SK-N-SH (cell line): ENCODE measurements around the gene GDPD5. TPM values are rescaled to one million over a fixed set of nuclear protein-coding genes. Genes with fewer than 3 reads are reported as not detected.

Source experiments
- CTCF ChIA-PET: fragments of 300-600, 350-600 bp; formaldehyde crosslinking; extraction: SDS; loops from one replicate; lab custom pipeline; 2021; lab: Yijun Ruan, JAX
- POLR2A ChIA-PET: fragments of 350-600 bp; sonication (Branson Sonifier 250); formaldehyde crosslinking; extraction: SDS; loops from one replicate; lab custom pipeline; 2020; ENCODE audit warnings: antibody characterized with exemption, inconsistent platforms; lab: Yijun Ruan, JAX
- DNase-seq: peaks from one replicate; pipeline ENCODE4 v3.0.0; 2012
- H2AFZ ChIP-seq: fragments of 200-600 bp; sonication (generic); 2 replicates; pipeline ENCODE4 v1.8.1; 2016; ENCODE audit warnings: antibody characterized with exemption, mild to moderate bottlenecking, low read depth
- H3F3A ChIP-seq: fragments of 200-600 bp; sonication (generic); replicated peaks from 2 replicates; pipeline ENCODE3; 2016; ENCODE audit warnings: antibody characterized with exemption, mild to moderate bottlenecking; ENCODE audit not compliant: insufficient read depth
- H3K27ac ChIP-seq, 2 experiments: fragments of 200-500 bp in 1 of 2; fragments of 200-600 bp in 1 of 2; sonication (Bioruptor generic) in 1 of 2; sonication (generic), shearing (Covaris generic) in 1 of 2; 2 replicates each; pipeline versions ENCODE4 v1.5.1 to v1.6.1; 2014 to 2016; ENCODE audit warnings: low read depth in 2 of 2, inconsistent platforms in 1 of 2, low read length in 1 of 2, mild to moderate bottlenecking in 1 of 2, mixed read lengths in 1 of 2
- H3K27me3 ChIP-seq: fragments of 200-600 bp; sonication (generic), shearing (Covaris generic); 2 replicates; pipeline ENCODE4 v1.6.1; 2016; ENCODE audit warnings: mixed run types; ENCODE audit not compliant: insufficient read depth
- H3K36me3 ChIP-seq, 2 experiments: fragments of 200-500 bp in 1 of 2; fragments of 200-600 bp in 1 of 2; sonication (Bioruptor generic) in 1 of 2; sonication (generic) in 1 of 2; replicated peaks in 1 of 2; 2 replicates each; pipeline versions ENCODE3 to v1.5.1; 2014 to 2016; ENCODE audit warnings: low read length in 1 of 2, mild to moderate bottlenecking in 1 of 2; ENCODE audit not compliant: insufficient read depth in 2 of 2, control insufficient read depth in 1 of 2
- H3K4me1 ChIP-seq, 2 experiments: fragments of 200-500 bp in 1 of 2; fragments of 200-600 bp in 1 of 2; sonication (Bioruptor generic) in 1 of 2; sonication (generic), shearing (Covaris generic) in 1 of 2; 2 replicates each; pipeline versions ENCODE4 v1.5.1 to v1.6.1; 2014 to 2016; ENCODE audit warnings: low read depth in 1 of 2, low read length in 1 of 2, mixed run types in 1 of 2; ENCODE audit not compliant: insufficient read depth in 2 of 2, control insufficient read depth in 1 of 2
- H3K4me2 ChIP-seq: fragments of 200-600 bp; sonication (generic), shearing (Covaris generic); 2 replicates; pipeline ENCODE4 v1.6.1; 2017; ENCODE audit warnings: mixed run types
- H3K4me3 ChIP-seq, 2 experiments: fragments of 200-500 bp in 1 of 2; fragments of 200-600 bp in 1 of 2; sonication (Bioruptor generic) in 1 of 2; sonication (generic), shearing (Covaris generic) in 1 of 2; 2 replicates each; pipeline versions ENCODE4 v1.5.1 to v1.8.1; 2014 to 2016; ENCODE audit warnings: low read depth in 2 of 2, inconsistent platforms in 1 of 2, low read length in 1 of 2, mild to moderate bottlenecking in 1 of 2, mixed read lengths in 1 of 2, moderate library complexity in 1 of 2
- H3K79me2 ChIP-seq: fragments of 200-600 bp; sonication (generic); 2 replicates; pipeline ENCODE4 v1.8.1; 2017; ENCODE audit warnings: mild to moderate bottlenecking; ENCODE audit not compliant: insufficient read depth
- H3K9ac ChIP-seq: fragments of 200-600 bp; sonication (generic); 2 replicates; pipeline ENCODE4 v1.6.1; 2017; ENCODE audit warnings: mixed run types
- H3K9me2 ChIP-seq: fragments of 200-600 bp; sonication (generic); 2 replicates; pipeline ENCODE4 v1.6.1; 2017; ENCODE audit warnings: mixed run types
- H3K9me3 ChIP-seq: fragments of 200-600 bp; sonication (generic); 2 replicates; pipeline ENCODE4 v1.6.1; 2017; ENCODE audit warnings: mixed run types, mild to moderate bottlenecking, moderate library complexity
- H4K20me1 ChIP-seq: fragments of 200-600 bp; sonication (generic); 2 replicates; pipeline ENCODE4 v1.6.1; 2017; ENCODE audit warnings: mild to moderate bottlenecking, mixed run types; ENCODE audit not compliant: insufficient read depth
- EZH2phosphoT487 ChIP-seq: fragments of 200-600 bp; sonication (generic); IDR thresholded peaks from 2 replicates; pipeline ENCODE4 v1.6.1; 2017; ENCODE audit warnings: low read depth, mixed run types, mild to moderate bottlenecking, antibody characterized with exemption, moderate library complexity, borderline replicate concordance
- FOSL2 ChIP-seq: IDR thresholded peaks from 2 replicates; pipeline ENCODE4 v1.4.0; 2012; ENCODE audit warnings: low read depth, mild to moderate bottlenecking, moderate library complexity, borderline replicate concordance
- FOXJ3 ChIP-seq: sonication (generic); formaldehyde crosslinking; IDR thresholded peaks from 2 replicates; pipeline ENCODE4 v1.5.1; 2020; ENCODE audit warnings: mild to moderate bottlenecking, missing genetic modification reagents
- FOXM1 ChIP-seq: IDR thresholded peaks from 2 replicates; pipeline ENCODE4 v1.4.0; 2012; ENCODE audit warnings: low read depth, mild to moderate bottlenecking
- GABPA ChIP-seq: IDR thresholded peaks from 2 replicates; pipeline ENCODE4 v1.4.0; 2012; ENCODE audit warnings: low read depth, mild to moderate bottlenecking
- MEF2A ChIP-seq: IDR thresholded peaks from 2 replicates; pipeline ENCODE4 v1.4.0; 2012; ENCODE audit warnings: low read depth, borderline replicate concordance
- MXI1 ChIP-seq: IDR thresholded peaks from 2 replicates; pipeline ENCODE4 v1.6.1; 2012; ENCODE audit warnings: mild to moderate bottlenecking, low read depth, low read length, improper control_type of control experiment
- POLR2AphosphoS5 ChIP-seq: IDR thresholded peaks from 2 replicates; pipeline ENCODE4 v1.6.1; 2012; ENCODE audit warnings: low read depth, low read length
- RAD21 ChIP-seq: IDR thresholded peaks from 2 replicates; pipeline ENCODE4 v1.6.1; 2012; ENCODE audit warnings: mild to moderate bottlenecking, low read length
- REST ChIP-seq: IDR thresholded peaks from 2 replicates; pipeline ENCODE4 v1.6.1; 2012; ENCODE audit warnings: mild to moderate bottlenecking, low read depth, low read length, moderate library complexity
- RXRA ChIP-seq: IDR thresholded peaks from 2 replicates; pipeline ENCODE4 v1.4.0; 2012; ENCODE audit warnings: low read depth, mild to moderate bottlenecking, borderline replicate concordance
- TAF1 ChIP-seq: IDR thresholded peaks from 2 replicates; pipeline ENCODE4 v1.6.1; 2012; ENCODE audit warnings: low read depth, mild to moderate bottlenecking, low read length, moderate library complexity, borderline replicate concordance
- TCF12 ChIP-seq: IDR thresholded peaks from 2 replicates; pipeline ENCODE4 v1.4.0; 2012
- TEAD4 ChIP-seq: IDR thresholded peaks from 2 replicates; pipeline ENCODE4 v1.4.0; 2012; ENCODE audit warnings: mild to moderate bottlenecking, borderline replicate concordance; ENCODE audit not compliant: insufficient read depth
- USF1 ChIP-seq: IDR thresholded peaks from 2 replicates; pipeline ENCODE4 v1.4.0; 2012; ENCODE audit warnings: low read depth, borderline replicate concordance
- WGBS: methylation state at CpG from one replicate; pipeline ENCODE4 v1.1.6; 2017; ENCODE audit warnings: low lambda C conversion rate; 5-methylcytosine and 5-hydroxymethylcytosine counted together
- polyA plus RNA-seq, 3 experiments: library from polyadenylated mRNA; depleted of rRNA; stranded (reverse); fragments of >200 nt; gene quantifications; 2 replicates each; pipeline ENCODE4 v1.2.3, GENCODE V29; 2012
- TF ChIP-seq, protein P1 (sequence below): IDR thresholded peaks from 2 replicates; pipeline ENCODE4 v1.4.0; 2012; ENCODE audit warnings: low read depth, borderline replicate concordance
- TF ChIP-seq, protein P2 (sequence below): fragments of 200-600 bp; sonication (generic); IDR thresholded peaks from 2 replicates; pipeline ENCODE4 v1.6.1; 2017; ENCODE audit warnings: antibody characterized with exemption, mild to moderate bottlenecking, moderate library complexity
- TF ChIP-seq, protein P3 (sequence below): fragments of 150-350 bp; IDR thresholded peaks from 2 replicates; pipeline ENCODE4 v1.6.1; 2017; ENCODE audit warnings: antibody characterized with exemption, low read length, low read depth, borderline replicate concordance
- TF ChIP-seq, protein P4 (sequence below): IDR thresholded peaks from 2 replicates; pipeline ENCODE4 v1.4.0; 2012; ENCODE audit warnings: low read depth

The GDPD5 gene
- polyA plus RNA-seq, 1 of the 3 experiments (the other 2 are of a cell fraction) = 2.2 TPM

GRCh38 chr11:75565916-75566762, 40.4 kb upstream of the GDPD5 start (continued):
- TF ChIP-seq, protein P1, sequence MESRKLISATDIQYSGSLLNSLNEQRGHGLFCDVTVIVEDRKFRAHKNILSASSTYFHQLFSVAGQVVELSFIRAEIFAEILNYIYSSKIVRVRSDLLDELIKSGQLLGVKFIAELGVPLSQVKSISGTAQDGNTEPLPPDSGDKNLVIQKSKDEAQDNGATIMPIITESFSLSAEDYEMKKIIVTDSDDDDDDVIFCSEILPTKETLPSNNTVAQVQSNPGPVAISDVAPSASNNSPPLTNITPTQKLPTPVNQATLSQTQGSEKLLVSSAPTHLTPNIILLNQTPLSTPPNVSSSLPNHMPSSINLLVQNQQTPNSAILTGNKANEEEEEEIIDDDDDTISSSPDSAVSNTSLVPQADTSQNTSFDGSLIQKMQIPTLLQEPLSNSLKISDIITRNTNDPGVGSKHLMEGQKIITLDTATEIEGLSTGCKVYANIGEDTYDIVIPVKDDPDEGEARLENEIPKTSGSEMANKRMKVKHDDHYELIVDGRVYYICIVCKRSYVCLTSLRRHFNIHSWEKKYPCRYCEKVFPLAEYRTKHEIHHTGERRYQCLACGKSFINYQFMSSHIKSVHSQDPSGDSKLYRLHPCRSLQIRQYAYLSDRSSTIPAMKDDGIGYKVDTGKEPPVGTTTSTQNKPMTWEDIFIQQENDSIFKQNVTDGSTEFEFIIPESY = no peak

DNA sequence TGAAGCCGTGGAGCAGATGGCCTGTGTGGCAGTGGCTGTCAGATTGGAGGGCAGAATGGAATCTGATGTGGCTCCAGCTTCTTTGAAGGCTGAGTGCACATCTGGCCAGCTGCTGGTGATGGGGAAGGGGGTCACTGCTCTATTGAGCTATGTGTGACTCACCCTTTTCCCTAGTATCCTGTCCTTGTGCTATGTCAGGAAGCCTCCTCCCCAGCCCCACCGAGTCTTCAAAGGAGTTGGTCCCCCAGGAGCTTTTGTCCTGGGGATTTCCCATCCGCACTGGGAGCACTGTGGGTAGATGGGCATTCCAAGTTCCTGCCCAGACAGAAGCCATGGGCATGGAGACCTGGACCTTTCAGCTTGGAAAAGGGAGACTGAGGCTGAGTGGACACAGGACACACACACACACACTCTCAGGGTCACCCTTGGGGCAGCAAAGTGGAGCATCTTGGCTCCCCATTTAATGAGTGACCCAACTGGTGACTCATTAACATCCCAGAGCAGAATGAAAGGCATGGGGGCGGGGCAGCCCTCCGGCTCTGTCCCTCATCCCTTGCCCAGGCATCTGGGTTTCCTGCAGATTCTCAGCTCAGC, 39.6 kb upstream of the GDPD5 start:
- H3K4me3 ChIP-seq = peak overlapping the region in 1 of 2 experiments; percentile 77; a peak in 2 of 4 replicates
- H3K27ac ChIP-seq = peak overlapping the region in 1 of 2 experiments; percentile 92; a peak in 3 of 4 replicates
- no peaks in the 10 kb centered on the region for H3K27me3 ChIP-seq
- no peaks in the 10 kb centered on the region for H3K9me3 ChIP-seq
- H3K36me3 ChIP-seq = peaks cover 32 to 50% of the 10 kb centered on the region in 2 experiments
- H3K9me2 ChIP-seq = no peaks in the 10 kb centered on the region
- POLR2A ChIA-PET = interaction anchor here (0.8 to 3.8 kb wide), 3 partner anchors 9 to 33 kb away, joined by 3 to 16 read pairs (median 12); no protein-coding TSS in a partner anchor
- peaks cover 66% of the 10 kb centered on the region for H3K79me2 ChIP-seq
- WGBS = 31% methylated on average over 4 of the region's 5 CpGs
- H2AFZ ChIP-seq = no peak overlapping the region
- H3K4me2 ChIP-seq = peak overlapping the region; percentile 87
- no peak overlapping the region; the same call in 1 of the 2 replicates for H3K9ac ChIP-seq
- peaks cover 58% of the 10 kb centered on the region for H4K20me1 ChIP-seq
- peaks cover 28% of the 10 kb centered on the region for H3F3A ChIP-seq
- DNase-seq = no peak
- H3K4me1 ChIP-seq = peaks cover 25 to 36% of the 10 kb centered on the region in 2 experiments
- CTCF ChIA-PET = interaction anchor here (0.5 to 6.3 kb wide), 4 partner anchors 9 to 18 kb away, joined by 3 to 45 read pairs (median 5); no protein-coding TSS in a partner anchor
- TF ChIP-seq FOXM1 = no peak
- TF ChIP-seq TEAD4 = no peak
- TF ChIP-seq, protein P2, sequence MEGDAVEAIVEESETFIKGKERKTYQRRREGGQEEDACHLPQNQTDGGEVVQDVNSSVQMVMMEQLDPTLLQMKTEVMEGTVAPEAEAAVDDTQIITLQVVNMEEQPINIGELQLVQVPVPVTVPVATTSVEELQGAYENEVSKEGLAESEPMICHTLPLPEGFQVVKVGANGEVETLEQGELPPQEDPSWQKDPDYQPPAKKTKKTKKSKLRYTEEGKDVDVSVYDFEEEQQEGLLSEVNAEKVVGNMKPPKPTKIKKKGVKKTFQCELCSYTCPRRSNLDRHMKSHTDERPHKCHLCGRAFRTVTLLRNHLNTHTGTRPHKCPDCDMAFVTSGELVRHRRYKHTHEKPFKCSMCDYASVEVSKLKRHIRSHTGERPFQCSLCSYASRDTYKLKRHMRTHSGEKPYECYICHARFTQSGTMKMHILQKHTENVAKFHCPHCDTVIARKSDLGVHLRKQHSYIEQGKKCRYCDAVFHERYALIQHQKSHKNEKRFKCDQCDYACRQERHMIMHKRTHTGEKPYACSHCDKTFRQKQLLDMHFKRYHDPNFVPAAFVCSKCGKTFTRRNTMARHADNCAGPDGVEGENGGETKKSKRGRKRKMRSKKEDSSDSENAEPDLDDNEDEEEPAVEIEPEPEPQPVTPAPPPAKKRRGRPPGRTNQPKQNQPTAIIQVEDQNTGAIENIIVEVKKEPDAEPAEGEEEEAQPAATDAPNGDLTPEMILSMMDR = no peak
- TF ChIP-seq GABPA = no peak
- TF ChIP-seq TCF12 = peak; percentile 23; the same call in 1 of the 2 replicates
- no peak for TF ChIP-seq TAF1
- TF ChIP-seq RAD21 = no peak
- no peak for TF ChIP-seq MEF2A
- TF ChIP-seq RXRA = peak; percentile 34; the same call in 1 of the 2 replicates
- peak; percentile 74 for TF ChIP-seq FOSL2
- TF ChIP-seq USF1 = no peak
- TF ChIP-seq FOXJ3 (CRISPR knock-in tag) = no peak
- no peak for TF ChIP-seq MXI1
- no peak for TF ChIP-seq EZH2phosphoT487
- no peak for TF ChIP-seq POLR2AphosphoS5
- TF ChIP-seq, protein P3, sequence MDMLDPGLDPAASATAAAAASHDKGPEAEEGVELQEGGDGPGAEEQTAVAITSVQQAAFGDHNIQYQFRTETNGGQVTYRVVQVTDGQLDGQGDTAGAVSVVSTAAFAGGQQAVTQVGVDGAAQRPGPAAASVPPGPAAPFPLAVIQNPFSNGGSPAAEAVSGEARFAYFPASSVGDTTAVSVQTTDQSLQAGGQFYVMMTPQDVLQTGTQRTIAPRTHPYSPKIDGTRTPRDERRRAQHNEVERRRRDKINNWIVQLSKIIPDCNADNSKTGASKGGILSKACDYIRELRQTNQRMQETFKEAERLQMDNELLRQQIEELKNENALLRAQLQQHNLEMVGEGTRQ = no peak
- no peak for TF ChIP-seq REST
- TF ChIP-seq, protein P4, sequence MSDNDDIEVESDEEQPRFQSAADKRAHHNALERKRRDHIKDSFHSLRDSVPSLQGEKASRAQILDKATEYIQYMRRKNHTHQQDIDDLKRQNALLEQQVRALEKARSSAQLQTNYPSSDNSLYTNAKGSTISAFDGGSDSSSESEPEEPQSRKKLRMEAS = no peak
